Lung (tissue), 12 donors: ENCODE measurements around the gene DUSP14. TPM values are rescaled to one million over a fixed set of nuclear protein-coding genes. Genes with fewer than 3 reads are reported as not detected.

Experiments
- ATAC-seq: fragments of 200-7000 bp; cut with Tn5 transposase; one replicate; pipeline ENCODE4 v1.9.1; 2020; ENCODE audit warnings: moderate number of reproducible peaks; ENCODE audit not compliant: insufficient read depth, low FRiP score
- DNase-seq, 3 donors: peaks; one replicate each; pipeline ENCODE4 v3.0.0-alpha.2; 2013 to 2017
- H3K27ac ChIP-seq, 2 donors: one replicate each; pipeline ENCODE4 v1.5.1; 2013; ENCODE audit warnings: mild to moderate bottlenecking in 2 of 2, moderate library complexity in 2 of 2, control low read depth in 1 of 2, inconsistent platforms in 1 of 2, low read depth in 1 of 2, low read length in 1 of 2
- H3K27me3 ChIP-seq, 3 donors: one replicate each; pipeline ENCODE4 v1.5.1; 2013; ENCODE audit warnings: low read length in 2 of 3; ENCODE audit not compliant: control insufficient read depth in 3 of 3, insufficient read depth in 3 of 3
- H3K36me3 ChIP-seq, 4 donors: one replicate each; pipeline ENCODE4 v1.5.1; 2013; ENCODE audit warnings: low read length in 4 of 4, mild to moderate bottlenecking in 1 of 4, moderate library complexity in 1 of 4; ENCODE audit not compliant: control insufficient read depth in 4 of 4, insufficient read depth in 4 of 4
- H3K4me1 ChIP-seq, 5 donors: one replicate each; pipeline ENCODE4 v1.5.1; 2013; ENCODE audit warnings: low read length in 5 of 5, mild to moderate bottlenecking in 2 of 5, moderate library complexity in 1 of 5; ENCODE audit not compliant: control insufficient read depth in 5 of 5, insufficient read depth in 5 of 5
- H3K4me3 ChIP-seq: one replicate; pipeline ENCODE4 v1.5.1; 2013; ENCODE audit warnings: mild to moderate bottlenecking, control low read depth, moderate library complexity
- H3K9ac ChIP-seq, 2 donors: one replicate each; pipeline ENCODE4 v1.5.1; 2013; ENCODE audit warnings: low read length in 2 of 2, control low read depth in 1 of 2; ENCODE audit not compliant: insufficient read depth in 1 of 2
- H3K9me3 ChIP-seq, 4 donors: one replicate each; pipeline ENCODE4 v1.5.1; 2013; ENCODE audit warnings: low read length in 3 of 4, mild to moderate bottlenecking in 1 of 4, moderate library complexity in 1 of 4; ENCODE audit not compliant: control insufficient read depth in 4 of 4, insufficient read depth in 3 of 4
- CTCF ChIP-seq: IDR thresholded peaks from 2 replicates; pipeline ENCODE4 v1.5.1; 2012; ENCODE audit warnings: mild to moderate bottlenecking; ENCODE audit errors: control extremely low read depth, extremely low read depth
- WGBS, 2 donors: extraction: QIAGEN DNeasy Blood & Tissue Kit; methylation state at CpG; one replicate each; pipeline ENCODE4 v1.1.7; 2013; 5-methylcytosine and 5-hydroxymethylcytosine counted together
- polyA plus RNA-seq, 2 donors: library from polyadenylated mRNA; stranded (reverse); fragments of 200-250 nt; gene quantifications; one replicate each; pipeline ENCODE4 v1.2.1, GENCODE V29; 2013
- total RNA-seq, 2 donors: library from RNA; depleted of rRNA in 1 of 2; stranded (reverse); fragments of >200 nt in 1 of 2; gene quantifications; one replicate each; pipeline ENCODE4 v1.2.1, GENCODE V29; 2014 to 2021
- donor health status: control.
- donor health status: control.
- donor health status: Bipolar disorder and iron deficiency.
- donor health status: healthy.
- donor health status: DM: yes; HTN: yes; CAD: no.

DUSP14 gene
- total and polyA plus RNA-seq, 4 donors = 7.4 to 15.7 (median 10.4) TPM

DNA sequence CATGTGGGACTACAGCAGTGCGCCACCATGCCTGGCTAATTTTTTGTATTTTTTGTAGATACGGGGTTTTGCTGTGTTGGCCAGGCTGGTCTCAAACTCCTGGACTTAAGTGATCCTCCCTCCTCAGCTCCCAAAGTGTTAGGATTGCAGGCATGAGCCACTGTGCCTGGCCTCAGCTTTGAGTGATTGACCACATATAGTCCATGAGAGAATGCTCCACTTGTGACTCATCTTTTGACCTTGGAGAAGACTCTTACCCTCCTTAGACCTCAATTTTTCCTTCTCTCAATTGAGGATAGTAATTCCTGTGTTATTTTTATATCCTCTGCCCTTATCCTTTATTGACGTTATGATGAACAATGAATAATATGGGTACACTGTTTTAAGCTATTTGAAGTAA lies 30.9 kb upstream of the DUSP14 start:
- H3K4me1 ChIP-seq = peaks cover 0 to 1% (median 0%) of the 10 kb centered on the region in 5 donors
- WGBS, 2 donors = 97 to 99% methylated on average over 3 of the region's 3 CpGs
- ATAC-seq (no peak), DNase-seq (no peak)
- no peaks in the 10 kb centered on the region for H3K27me3 ChIP-seq
- no peak overlapping the region for H3K9ac ChIP-seq
- no peak overlapping the region for H3K4me3 ChIP-seq
- no peaks in the 10 kb centered on the region for H3K9me3 ChIP-seq
- no peak overlapping the region for H3K27ac ChIP-seq
- TF ChIP-seq CTCF = no peak
- peaks cover 0 to 15% (median 9%) of the 10 kb centered on the region in 4 donors for H3K36me3 ChIP-seq

DNA sequence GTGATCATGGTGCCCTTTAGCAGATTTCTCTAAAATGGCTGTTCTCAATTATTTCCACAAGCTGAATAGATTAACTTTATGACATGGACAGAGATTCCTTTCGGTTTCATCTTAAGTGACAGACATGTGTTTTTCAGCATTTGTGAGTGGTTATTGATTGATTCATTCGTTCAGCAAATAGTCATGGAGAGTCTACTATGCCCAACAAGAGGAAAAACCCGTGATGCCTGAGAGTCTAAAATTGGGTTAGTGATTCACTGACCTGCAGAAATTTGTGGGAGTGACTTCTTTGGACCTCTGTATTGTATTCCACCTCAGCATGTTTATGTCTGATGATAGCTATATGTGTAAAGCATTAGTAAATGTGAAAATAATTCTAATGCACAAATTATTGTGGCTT lies 28.0 kb upstream of the DUSP14 start:
- Histone ChIP-seq H3K4me3 (no peak overlapping the region), H3K36me3 (peaks cover 8 to 25% (median 14%) of the 10 kb centered on the region in 4 donors), H3K4me1 (no peaks in the 10 kb centered on the region), H3K27ac (no peak overlapping the region), H3K9me3 (no peaks in the 10 kb centered on the region), H3K9ac (no peak overlapping the region), H3K27me3 (no peaks in the 10 kb centered on the region)
- 85 to 95% methylated on average over 3 of the region's 3 CpGs for WGBS, 2 donors
- DNase-seq (no peak), ATAC-seq (no peak)
- TF ChIP-seq CTCF = no peak

GRCh38 chr17:37462492-37462891 lies 27.2 kb upstream of the DUSP14 start:
- H3K9me3 ChIP-seq = no peaks in the 10 kb centered on the region

More at GRCh38 chr17:37462492-37462891, 27.2 kb upstream of the DUSP14 start:
- Histone ChIP-seq H3K27me3 (no peaks in the 10 kb centered on the region), H3K4me3 (no peak overlapping the region), H3K27ac (no peak overlapping the region), H3K36me3 (peaks cover 9 to 25% (median 12%) of the 10 kb centered on the region in 4 donors), H3K4me1 (no peaks in the 10 kb centered on the region), H3K9ac (no peak overlapping the region)
- WGBS, 2 donors = 95 to 99% methylated on average over 5 of the region's 5 CpGs
- TF ChIP-seq CTCF = no peak
- DNase-seq (no peak), ATAC-seq (no peak)
